ENCODE results near the gene TRABD2B. TPM values are rescaled to one million over a fixed set of nuclear protein-coding genes. Genes with fewer than 3 reads are reported as not detected.

The TRABD2B gene
- total RNA-seq, 5 donors from 2014 or later (not counting 1 experiment from before 2014, with no cell fraction given) = not detected

GRCh38 chr1:47745715-47746609, 251.2 kb downstream of the TRABD2B start:
- no peaks in the 10 kb centered on the region for H3K4me1 Mint-ChIP-seq
- H3K9me3 ChIP-seq = no peaks in the 10 kb centered on the region
- WGBS (ENCODE audit: insufficient coverage) = 77% methylated on average over 5 of the region's 8 CpGs
- H3K4me3 ChIP-seq (ENCODE audit: control insufficient read depth in 1 of 2, extremely low read depth in 1 of 2, low read length in 1 of 2) = no peak overlapping the region
- ChIA-PET POLR2A (no interaction called here), CTCF (no interaction called here)
- H3K36me3 Mint-ChIP-seq = no peaks in the 10 kb centered on the region
- no peaks in the 10 kb centered on the region for H3K4me1 ChIP-seq (ENCODE audit: control insufficient read depth in 1 of 2, extremely low read depth in 1 of 2, insufficient read depth in 2 of 2, low read length in 2 of 2)
- peaks cover 0 to 10% (median 7%) of the 10 kb centered on the region in 3 donors for H3K9me3 Mint-ChIP-seq
- no peak overlapping the region for H3K27ac ChIP-seq (ENCODE audit: low read length)
- ATAC-seq (replicated peaks in 1 of 4) (no peak), DNase-seq (no peak)
- peaks cover 0 to 8% of the 10 kb centered on the region in 2 experiments for H3K27me3 ChIP-seq (replicated peaks in 1 of 2; ENCODE audit: control insufficient read depth in 2 of 2, extremely low read depth in 1 of 2, insufficient read depth in 2 of 2, low read length in 1 of 2)
- H3K36me3 ChIP-seq (ENCODE audit: control insufficient read depth in 2 of 2, extremely low read depth in 1 of 2, insufficient read depth in 1 of 2, low read length in 1 of 2) = no peaks in the 10 kb centered on the region
- H3K27me3 Mint-ChIP-seq = peaks cover 12 to 14% of the 10 kb centered on the region in 2 donors
- no peak overlapping the region for H3K4me3 Mint-ChIP-seq
- H3K27ac Mint-ChIP-seq = no peak overlapping the region

GRCh38 chr1:47742890-47743760, 254.1 kb downstream of the TRABD2B start:
- peaks cover 12 to 18% (median 14%) of the 10 kb centered on the region in 3 donors for H3K9me3 Mint-ChIP-seq
- H3K36me3 Mint-ChIP-seq = no peaks in the 10 kb centered on the region
- peaks cover 30 to 34% of the 10 kb centered on the region in 2 donors for H3K27me3 Mint-ChIP-seq
- no peaks in the 10 kb centered on the region for H3K4me1 ChIP-seq (ENCODE audit: control insufficient read depth in 1 of 2, extremely low read depth in 1 of 2, insufficient read depth in 2 of 2, low read length in 2 of 2)
- no peak overlapping the region for H3K27ac ChIP-seq (ENCODE audit: low read length)
- ChIA-PET POLR2A (no interaction called here), CTCF (no interaction called here)
- no peak overlapping the region for H3K27ac Mint-ChIP-seq
- DNase-seq = no peak
- no peak for ATAC-seq (replicated peaks in 1 of 4)
- H3K4me1 Mint-ChIP-seq = no peaks in the 10 kb centered on the region
- 73% methylated on average over 7 of the region's 9 CpGs for WGBS (ENCODE audit: insufficient coverage)
- H3K36me3 ChIP-seq (ENCODE audit: control insufficient read depth in 2 of 2, extremely low read depth in 1 of 2, insufficient read depth in 1 of 2, low read length in 1 of 2) = no peaks in the 10 kb centered on the region
- no peak overlapping the region for H3K4me3 Mint-ChIP-seq
- H3K4me3 ChIP-seq (ENCODE audit: control insufficient read depth in 1 of 2, extremely low read depth in 1 of 2, low read length in 1 of 2) = no peak overlapping the region
- no peaks in the 10 kb centered on the region for H3K9me3 ChIP-seq
- peaks cover 0 to 14% of the 10 kb centered on the region in 2 experiments for H3K27me3 ChIP-seq (replicated peaks in 1 of 2; ENCODE audit: control insufficient read depth in 2 of 2, extremely low read depth in 1 of 2, insufficient read depth in 2 of 2, low read length in 1 of 2)

- CTCF ChIA-PET = interaction anchor here in 1 of 2 donors (0.8 kb wide), 1 partner anchor 11 kb away, joined by 3 read pairs; no protein-coding TSS in a partner anchor
- no peak overlapping the region for H3K27ac ChIP-seq (ENCODE audit: low read length)
- H3K4me3 ChIP-seq (ENCODE audit: control insufficient read depth in 1 of 2, extremely low read depth in 1 of 2, low read length in 1 of 2) = no peak overlapping the region
- POLR2A ChIA-PET = no interaction called here
- no peaks in the 10 kb centered on the region for H3K36me3 ChIP-seq (ENCODE audit: control insufficient read depth in 2 of 2, extremely low read depth in 1 of 2, insufficient read depth in 1 of 2, low read length in 1 of 2)
- peak overlapping the region in 1 of 2 donors; percentile 25 for H3K27ac Mint-ChIP-seq
- no peaks in the 10 kb centered on the region for H3K36me3 Mint-ChIP-seq
- peaks cover 0 to 16% of the 10 kb centered on the region in 2 experiments for H3K27me3 ChIP-seq (replicated peaks in 1 of 2; ENCODE audit: control insufficient read depth in 2 of 2, extremely low read depth in 1 of 2, insufficient read depth in 2 of 2, low read length in 1 of 2)
- H3K4me1 ChIP-seq (ENCODE audit: control insufficient read depth in 1 of 2, extremely low read depth in 1 of 2, insufficient read depth in 2 of 2, low read length in 2 of 2) = no peaks in the 10 kb centered on the region
- DNase-seq (no peak), ATAC-seq (replicated peaks in 1 of 4) (no peak)
- H3K4me3 Mint-ChIP-seq = no peak overlapping the region
- no peaks in the 10 kb centered on the region for H3K9me3 ChIP-seq
- H3K27me3 Mint-ChIP-seq = peaks cover 44 to 50% of the 10 kb centered on the region in 2 donors
- H3K9me3 Mint-ChIP-seq = peaks cover 12 to 18% (median 14%) of the 10 kb centered on the region in 3 donors
- H3K4me1 Mint-ChIP-seq = no peaks in the 10 kb centered on the region
- 48% methylated on average over 3 of the region's 8 CpGs for WGBS (ENCODE audit: insufficient coverage)
Measured at GRCh38 chr1:47738560-47739182, 258.5 kb downstream of the TRABD2B start.

GRCh38 chr1:47732489-47732888, 264.7 kb downstream of the TRABD2B start:
- WGBS (ENCODE audit: insufficient coverage) = 66% methylated on average over 4 of the region's 4 CpGs
- ChIA-PET CTCF (no interaction called here), POLR2A (no interaction called here)
- ATAC-seq (replicated peaks in 1 of 4) (no peak), DNase-seq (no peak)
- Histone ChIP-seq H3K27me3 (replicated peaks in 1 of 2; ENCODE audit: control insufficient read depth in 2 of 2, extremely low read depth in 1 of 2, insufficient read depth in 2 of 2, low read length in 1 of 2) (peaks cover 2 to 17% of the 10 kb centered on the region in 2 experiments), H3K9me3 (no peaks in the 10 kb centered on the region), H3K27ac (ENCODE audit: low read length) (no peak overlapping the region), H3K4me1 (ENCODE audit: control insufficient read depth in 1 of 2, extremely low read depth in 1 of 2, insufficient read depth in 2 of 2, low read length in 2 of 2) (no peaks in the 10 kb centered on the region), H3K4me3 (ENCODE audit: control insufficient read depth in 1 of 2, extremely low read depth in 1 of 2, low read length in 1 of 2) (no peak overlapping the region), H3K36me3 (ENCODE audit: control insufficient read depth in 2 of 2, extremely low read depth in 1 of 2, insufficient read depth in 1 of 2, low read length in 1 of 2) (no peaks in the 10 kb centered on the region)
- Mint-ChIP-seq H3K9me3 (no peaks in the 10 kb centered on the region), H3K4me1 (no peaks in the 10 kb centered on the region), H3K27ac (no peak overlapping the region), H3K36me3 (no peaks in the 10 kb centered on the region), H3K4me3 (no peak overlapping the region), H3K27me3 (peaks cover 29 to 30% of the 10 kb centered on the region in 2 donors)

GRCh38 chr1:47731730-47732129, 265.5 kb downstream of the TRABD2B start:
- ATAC-seq (replicated peaks in 1 of 4) (no peak), DNase-seq (no peak)
- Histone ChIP-seq H3K36me3 (ENCODE audit: control insufficient read depth in 2 of 2, extremely low read depth in 1 of 2, insufficient read depth in 1 of 2, low read length in 1 of 2) (no peaks in the 10 kb centered on the region), H3K27me3 (replicated peaks in 1 of 2; ENCODE audit: control insufficient read depth in 2 of 2, extremely low read depth in 1 of 2, insufficient read depth in 2 of 2, low read length in 1 of 2) (peaks cover 2 to 15% of the 10 kb centered on the region in 2 experiments), H3K4me1 (ENCODE audit: control insufficient read depth in 1 of 2, extremely low read depth in 1 of 2, insufficient read depth in 2 of 2, low read length in 2 of 2) (no peaks in the 10 kb centered on the region), H3K9me3 (no peaks in the 10 kb centered on the region), H3K27ac (ENCODE audit: low read length) (no peak overlapping the region), H3K4me3 (ENCODE audit: control insufficient read depth in 1 of 2, extremely low read depth in 1 of 2, low read length in 1 of 2) (no peak overlapping the region)
- POLR2A ChIA-PET = no interaction called here
- Mint-ChIP-seq H3K36me3 (no peaks in the 10 kb centered on the region), H3K27me3 (peaks cover 25 to 30% of the 10 kb centered on the region in 2 donors), H3K27ac (no peak overlapping the region), H3K4me1 (no peaks in the 10 kb centered on the region), H3K9me3 (no peaks in the 10 kb centered on the region), H3K4me3 (no peak overlapping the region)
- CTCF ChIA-PET = interaction anchor here in 1 of 2 donors (0.7 kb wide), 1 partner anchor 374 kb away, joined by 3 read pairs; no protein-coding TSS in a partner anchor
- WGBS (ENCODE audit: insufficient coverage) = 87% methylated on average over 7 of the region's 8 CpGs

GRCh38 chr1:47729685-47730084, 267.5 kb downstream of the TRABD2B start:
- H3K27me3 ChIP-seq (replicated peaks in 1 of 2; ENCODE audit: control insufficient read depth in 2 of 2, extremely low read depth in 1 of 2, insufficient read depth in 2 of 2, low read length in 1 of 2) = peaks cover 6 to 31% of the 10 kb centered on the region in 2 experiments
- no peak for DNase-seq
- peaks cover 26 to 30% of the 10 kb centered on the region in 2 donors for H3K27me3 Mint-ChIP-seq
- peaks cover 9 to 12% (median 11%) of the 10 kb centered on the region in 3 donors for H3K4me1 Mint-ChIP-seq
- no peaks in the 10 kb centered on the region for H3K36me3 ChIP-seq (ENCODE audit: control insufficient read depth in 2 of 2, extremely low read depth in 1 of 2, insufficient read depth in 1 of 2, low read length in 1 of 2)
- no peak overlapping the region for H3K27ac Mint-ChIP-seq
- no peaks in the 10 kb centered on the region for H3K9me3 ChIP-seq
- ATAC-seq (replicated peaks in 1 of 4) = no peak
- POLR2A ChIA-PET = no interaction called here
- H3K4me3 Mint-ChIP-seq = no peak overlapping the region
- no peaks in the 10 kb centered on the region for H3K36me3 Mint-ChIP-seq
- no peak overlapping the region for H3K4me3 ChIP-seq (ENCODE audit: control insufficient read depth in 1 of 2, extremely low read depth in 1 of 2, low read length in 1 of 2)
- no peaks in the 10 kb centered on the region for H3K9me3 Mint-ChIP-seq
- 63% methylated on average over 1 of the region's 2 CpGs for WGBS (ENCODE audit: insufficient coverage)
- CTCF ChIA-PET = no interaction called here
- peaks cover 0 to 9% of the 10 kb centered on the region in 2 experiments for H3K4me1 ChIP-seq (ENCODE audit: control insufficient read depth in 1 of 2, extremely low read depth in 1 of 2, insufficient read depth in 2 of 2, low read length in 2 of 2)
- no peak overlapping the region for H3K27ac ChIP-seq (ENCODE audit: low read length)
